ENCODE data around the gene TXNIP.

TXNIP gene

DNA sequence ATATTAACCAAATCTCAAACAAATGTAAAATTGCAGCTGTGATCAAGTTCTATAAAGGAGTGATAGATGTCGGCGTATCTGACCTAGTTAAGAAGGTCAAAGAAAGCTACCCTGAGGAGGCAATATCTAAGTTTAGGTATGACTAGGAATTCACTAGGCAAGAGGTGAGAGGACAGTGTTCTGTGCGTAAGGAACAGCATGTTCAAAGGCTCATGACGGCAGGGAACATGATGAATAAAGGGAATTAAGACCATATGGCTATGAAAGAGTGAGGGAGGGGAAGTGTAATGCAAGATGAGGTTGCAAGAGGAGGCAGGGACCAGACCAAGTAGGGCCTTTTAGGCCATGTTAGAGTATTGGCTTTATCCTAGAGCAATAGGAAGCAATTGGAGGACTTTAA lies 47.2 kb downstream of the TXNIP start:
- no peak overlapping the region for H2AFZ ChIP-seq (ENCODE audit: low read depth, low read length)
- H3K4me1 ChIP-seq (ENCODE audit: low read length), result no peaks in the 10 kb centered on the region
- H4K20me1 ChIP-seq (ENCODE audit: insufficient read depth, low read length), result no peaks in the 10 kb centered on the region
- H3K27ac ChIP-seq (ENCODE audit: low read length), result no peak overlapping the region
- no peaks in the 10 kb centered on the region for H3K27me3 ChIP-seq (ENCODE audit: low read depth, low read length)
- no peak for TF ChIP-seq EZH2phosphoT487 (IDR thresholded peaks at IDR 0.05; ENCODE audit: low read depth)
- TF ChIP-seq, protein P1, sequence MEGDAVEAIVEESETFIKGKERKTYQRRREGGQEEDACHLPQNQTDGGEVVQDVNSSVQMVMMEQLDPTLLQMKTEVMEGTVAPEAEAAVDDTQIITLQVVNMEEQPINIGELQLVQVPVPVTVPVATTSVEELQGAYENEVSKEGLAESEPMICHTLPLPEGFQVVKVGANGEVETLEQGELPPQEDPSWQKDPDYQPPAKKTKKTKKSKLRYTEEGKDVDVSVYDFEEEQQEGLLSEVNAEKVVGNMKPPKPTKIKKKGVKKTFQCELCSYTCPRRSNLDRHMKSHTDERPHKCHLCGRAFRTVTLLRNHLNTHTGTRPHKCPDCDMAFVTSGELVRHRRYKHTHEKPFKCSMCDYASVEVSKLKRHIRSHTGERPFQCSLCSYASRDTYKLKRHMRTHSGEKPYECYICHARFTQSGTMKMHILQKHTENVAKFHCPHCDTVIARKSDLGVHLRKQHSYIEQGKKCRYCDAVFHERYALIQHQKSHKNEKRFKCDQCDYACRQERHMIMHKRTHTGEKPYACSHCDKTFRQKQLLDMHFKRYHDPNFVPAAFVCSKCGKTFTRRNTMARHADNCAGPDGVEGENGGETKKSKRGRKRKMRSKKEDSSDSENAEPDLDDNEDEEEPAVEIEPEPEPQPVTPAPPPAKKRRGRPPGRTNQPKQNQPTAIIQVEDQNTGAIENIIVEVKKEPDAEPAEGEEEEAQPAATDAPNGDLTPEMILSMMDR (IDR thresholded peaks at IDR 0.05; ENCODE audit: low read depth, low read length), result no peak
- H3K79me2 ChIP-seq (ENCODE audit: low read length), result 0 out of 2 replicates have a peak, but pooled peaks cover 9% of the 10 kb centered on the region
- H3K4me3 ChIP-seq (ENCODE audit: low read length), result no peak overlapping the region
- no peak overlapping the region for H3K4me2 ChIP-seq (ENCODE audit: low read length)
- H3K9ac ChIP-seq (ENCODE audit: low read length), result no peak overlapping the region
- H3K9me3 ChIP-seq (ENCODE audit: insufficient read depth, low read length), result no peaks in the 10 kb centered on the region
- H3K36me3 ChIP-seq (replicated peaks; ENCODE audit: low read depth, low read length), result peaks cover 6% of the 10 kb centered on the region

DNA sequence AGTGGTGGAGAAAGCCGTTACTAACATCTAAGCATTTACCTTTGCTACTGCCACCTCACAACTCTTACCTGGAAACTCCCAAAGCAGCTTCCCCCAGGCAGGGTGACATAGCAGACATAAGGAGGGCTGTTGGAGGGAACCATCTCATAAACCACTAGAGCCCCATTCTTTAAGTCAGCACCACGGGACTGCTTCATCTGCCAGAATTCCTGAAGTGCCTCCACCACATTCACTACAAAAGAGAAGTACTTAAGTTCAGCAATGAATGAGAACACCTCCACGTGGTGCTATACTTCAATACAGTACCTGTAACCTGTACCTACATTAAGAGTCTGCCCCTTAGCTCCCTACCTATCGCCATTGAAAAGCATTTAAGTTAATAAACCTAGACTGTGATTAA lies 48.8 kb downstream of the TXNIP start:
- Histone ChIP-seq H4K20me1 (ENCODE audit: insufficient read depth, low read length) (no peaks in the 10 kb centered on the region), H3K4me1 (ENCODE audit: low read length) (no peaks in the 10 kb centered on the region), H2AFZ (ENCODE audit: low read depth, low read length) (no peak overlapping the region), H3K4me3 (ENCODE audit: low read length) (no peak overlapping the region), H3K27me3 (ENCODE audit: low read depth, low read length) (no peaks in the 10 kb centered on the region), H3K36me3 (replicated peaks; ENCODE audit: low read depth, low read length) (peaks cover 6% of the 10 kb centered on the region), H3K79me2 (ENCODE audit: low read length) (0 out of 2 replicates have a peak, but pooled peaks cover 5% of the 10 kb centered on the region), H3K9ac (ENCODE audit: low read length) (no peak overlapping the region), H3K9me3 (ENCODE audit: insufficient read depth, low read length) (no peaks in the 10 kb centered on the region), H3K27ac (ENCODE audit: low read length) (no peak overlapping the region), H3K4me2 (ENCODE audit: low read length) (no peak overlapping the region)
- TF ChIP-seq EZH2phosphoT487 (IDR thresholded peaks at IDR 0.05; ENCODE audit: low read depth), result no peak
- TF ChIP-seq, protein P1 (IDR thresholded peaks at IDR 0.05; ENCODE audit: low read depth, low read length), result no peak

DNA sequence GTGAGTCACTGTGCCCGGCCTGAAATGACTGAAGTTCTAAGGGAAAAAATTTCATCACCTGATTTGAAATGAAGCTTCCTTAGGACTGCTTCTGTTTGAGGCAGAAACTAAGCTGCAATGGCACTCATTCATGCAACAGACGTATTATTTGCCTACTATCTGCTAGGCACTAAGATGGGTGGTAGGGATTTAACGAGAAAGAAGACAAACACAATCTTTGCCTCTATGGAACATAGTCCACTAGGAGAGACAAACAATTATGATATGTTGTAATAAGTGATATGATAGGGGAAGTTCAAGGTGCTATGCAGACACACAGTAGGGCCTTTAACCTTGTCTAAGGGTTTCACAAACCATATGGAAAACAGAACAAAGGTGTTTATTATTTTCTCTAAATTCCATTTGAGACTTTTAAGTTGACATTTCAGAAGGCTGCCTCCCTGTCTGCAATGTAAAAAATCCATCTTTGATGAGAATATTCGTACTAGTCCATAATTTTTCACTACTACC lies 49.8 kb downstream of the TXNIP start:
- H3K27ac ChIP-seq (ENCODE audit: low read length), result no peak overlapping the region
- peaks cover 6% of the 10 kb centered on the region for H3K36me3 ChIP-seq (replicated peaks; ENCODE audit: low read depth, low read length)
- no peaks in the 10 kb centered on the region for H4K20me1 ChIP-seq (ENCODE audit: insufficient read depth, low read length)
- TF ChIP-seq EZH2phosphoT487 (IDR thresholded peaks at IDR 0.05; ENCODE audit: low read depth), result no peak
- TF ChIP-seq, protein P1 (IDR thresholded peaks at IDR 0.05; ENCODE audit: low read depth, low read length), result no peak
- H3K9me3 ChIP-seq (ENCODE audit: insufficient read depth, low read length), result no peaks in the 10 kb centered on the region
- no peaks in the 10 kb centered on the region for H3K4me1 ChIP-seq (ENCODE audit: low read length)
- no peak overlapping the region for H2AFZ ChIP-seq (ENCODE audit: low read depth, low read length)
- H3K4me3 ChIP-seq (ENCODE audit: low read length), result no peak overlapping the region
- H3K4me2 ChIP-seq (ENCODE audit: low read length), result no peak overlapping the region
- H3K27me3 ChIP-seq (ENCODE audit: low read depth, low read length), result no peaks in the 10 kb centered on the region
- H3K9ac ChIP-seq (ENCODE audit: low read length), result no peak overlapping the region
- H3K79me2 ChIP-seq (ENCODE audit: low read length), result 0 out of 2 replicates have a peak, but pooled peaks cover 2% of the 10 kb centered on the region

DNA sequence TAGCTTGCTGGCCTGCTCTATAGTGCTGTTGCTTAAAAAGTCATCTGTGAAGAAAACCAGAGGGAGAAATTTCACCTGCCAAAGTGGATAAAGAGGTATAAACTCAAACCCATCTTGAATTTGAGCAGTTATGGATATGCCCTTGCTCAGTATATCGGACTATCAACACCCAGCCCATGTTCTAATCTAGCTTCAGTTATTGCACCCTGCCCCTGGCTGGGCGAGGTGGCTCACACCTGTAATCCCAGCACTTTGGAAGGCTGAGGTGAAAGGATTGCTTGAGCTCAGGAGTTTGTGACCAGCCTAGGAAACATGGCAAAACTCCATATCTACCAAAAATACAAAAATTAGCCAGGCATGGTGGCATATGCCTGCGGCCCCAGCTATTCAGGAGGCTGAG lies 51.8 kb downstream of the TXNIP start:
- H3K4me1 ChIP-seq (ENCODE audit: low read length), result no peaks in the 10 kb centered on the region
- H3K4me3 ChIP-seq (ENCODE audit: low read length), result no peak overlapping the region
- no peak overlapping the region for H2AFZ ChIP-seq (ENCODE audit: low read depth, low read length)
- H3K27ac ChIP-seq (ENCODE audit: low read length), result no peak overlapping the region
- H3K4me2 ChIP-seq (ENCODE audit: low read length), result no peak overlapping the region
- peaks cover 8% of the 10 kb centered on the region for H3K36me3 ChIP-seq (replicated peaks; ENCODE audit: low read depth, low read length)
- no peaks in the 10 kb centered on the region for H4K20me1 ChIP-seq (ENCODE audit: insufficient read depth, low read length)
- 0 out of 2 replicates have a peak, but pooled peaks cover 2% of the 10 kb centered on the region for H3K79me2 ChIP-seq (ENCODE audit: low read length)
- H3K27me3 ChIP-seq (ENCODE audit: low read depth, low read length), result no peaks in the 10 kb centered on the region
- no peak overlapping the region for H3K9ac ChIP-seq (ENCODE audit: low read length)
- no peak for TF ChIP-seq EZH2phosphoT487 (IDR thresholded peaks at IDR 0.05; ENCODE audit: low read depth)
- TF ChIP-seq, protein P1 (IDR thresholded peaks at IDR 0.05; ENCODE audit: low read depth, low read length), result no peak
- H3K9me3 ChIP-seq (ENCODE audit: insufficient read depth, low read length), result no peaks in the 10 kb centered on the region

All from OCI-LY3 (cell line).